Fibroblast of lung (primary cell): ENCODE measurements around the gene RPRD1B.

Experiments
- CTCF ChIP-seq, 2 donors: IDR thresholded peaks in 1 of 2; conservative IDR thresholded peaks in 1 of 2; 1 replicate in 1 of 2; 2 replicates in 1 of 2; pipeline ENCODE4 v1.5.1; 2011 to 2012; ENCODE audit warnings: low read length in 2 of 2, control low read depth in 1 of 2, inconsistent platforms in 1 of 2, low read depth in 1 of 2, mild to moderate bottlenecking in 1 of 2
- EZH2 ChIP-seq: IDR thresholded peaks from 2 replicates; pipeline ENCODE4 v1.5.1; 2012; ENCODE audit warnings: low read length, control low read depth, mild to moderate bottlenecking; ENCODE audit errors: missing control alignments

GRCh38 chr20:38083338-38084048 is 49.9 kb downstream of the RPRD1B start:
- TF ChIP-seq CTCF (conservative IDR thresholded peaks at IDR 0.05 in 1 of 2, IDR thresholded peaks at IDR 0.05 in 1 of 2; ENCODE audit: low read depth in 1 of 2, low read length in 2 of 2) (no peak), EZH2 (no peak)
